HUES48 (cell line): ENCODE measurements around the gene MNX1.

Experiments used
- H3K27ac ChIP-seq: one replicate; pipeline ENCODE4 v1.7.0; 2013; ENCODE audit warnings: low read depth, low read length, inconsistent platforms
- H3K27me3 ChIP-seq: 2 replicates; pipeline ENCODE4 v1.6.1; 2013; ENCODE audit warnings: mild to moderate bottlenecking, low read length; ENCODE audit not compliant: control insufficient read depth, insufficient read depth
- H3K36me3 ChIP-seq: 2 replicates; pipeline ENCODE4 v1.6.1; 2013; ENCODE audit warnings: low read length; ENCODE audit not compliant: control insufficient read depth, insufficient read depth
- H3K4me1 ChIP-seq: 2 replicates; pipeline ENCODE4 v1.6.1; 2013; ENCODE audit warnings: mild to moderate bottlenecking, low read length; ENCODE audit not compliant: control insufficient read depth, insufficient read depth
- H3K4me3 ChIP-seq: 2 replicates; pipeline ENCODE4 v1.5.1; 2013; ENCODE audit warnings: mild to moderate bottlenecking, low read depth, low read length
- H3K9ac ChIP-seq: 2 replicates; pipeline ENCODE4 v1.6.1; 2013; ENCODE audit warnings: mild to moderate bottlenecking, low read depth, low read length, moderate library complexity
- H3K9me3 ChIP-seq: 2 replicates; pipeline ENCODE4 v1.6.1; 2013; ENCODE audit warnings: low read length; ENCODE audit not compliant: control insufficient read depth, insufficient read depth

The MNX1 gene

DNA sequence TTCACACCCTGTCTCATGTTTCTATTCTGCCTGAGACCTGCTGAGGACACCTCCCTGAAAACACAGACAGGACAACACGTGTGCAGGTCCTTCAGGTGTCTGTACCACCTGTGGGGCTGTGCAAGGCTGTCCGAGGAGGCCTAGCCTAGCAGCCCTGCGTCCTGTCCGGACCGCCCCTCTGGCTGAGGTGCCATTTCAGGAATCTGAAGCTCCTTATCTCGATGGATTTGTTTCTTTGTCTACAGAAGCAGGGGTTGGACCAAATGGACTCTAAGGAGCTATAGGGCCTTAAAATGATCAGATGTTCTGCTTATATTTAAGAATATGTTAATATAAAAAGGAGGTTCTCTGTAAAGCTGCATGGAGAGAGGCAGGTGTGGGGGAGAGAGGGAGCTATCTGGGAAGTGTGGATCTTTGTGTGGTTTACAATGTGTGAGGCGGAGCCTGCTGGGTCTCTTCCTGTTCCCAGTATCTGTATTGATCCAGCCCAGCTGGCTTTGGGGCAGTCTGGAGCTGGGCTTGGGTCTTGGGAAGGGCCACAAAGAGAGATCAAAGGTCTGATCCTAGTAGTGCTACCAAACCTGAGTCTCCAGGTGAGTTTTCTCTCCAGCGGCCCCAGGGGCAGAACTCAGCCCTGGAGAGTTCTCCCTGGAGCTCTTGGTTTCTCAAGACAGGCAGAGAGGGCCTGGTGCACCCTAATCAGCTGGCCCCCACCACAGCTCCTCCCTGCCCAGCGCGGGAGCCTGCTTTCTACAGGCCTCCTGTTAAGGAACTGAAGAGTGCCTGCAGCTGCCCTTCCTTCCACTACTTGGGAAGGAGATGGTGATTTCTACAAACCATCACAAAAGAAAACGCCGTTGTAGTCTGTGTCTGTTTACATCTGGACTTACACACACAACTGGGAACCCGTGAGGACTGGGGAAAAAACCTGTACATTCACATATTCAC is 3.4 kb upstream of the MNX1 start:
- Histone ChIP-seq H3K27me3 (peaks cover 98% of the 10 kb centered on the region), H3K9ac (no peak overlapping the region), H3K9me3 (no peaks in the 10 kb centered on the region), H3K4me1 (peaks cover 52% of the 10 kb centered on the region), H3K36me3 (no peaks in the 10 kb centered on the region), H3K4me3 (no peak overlapping the region), H3K27ac (peak overlapping the region; percentile 37)

DNA sequence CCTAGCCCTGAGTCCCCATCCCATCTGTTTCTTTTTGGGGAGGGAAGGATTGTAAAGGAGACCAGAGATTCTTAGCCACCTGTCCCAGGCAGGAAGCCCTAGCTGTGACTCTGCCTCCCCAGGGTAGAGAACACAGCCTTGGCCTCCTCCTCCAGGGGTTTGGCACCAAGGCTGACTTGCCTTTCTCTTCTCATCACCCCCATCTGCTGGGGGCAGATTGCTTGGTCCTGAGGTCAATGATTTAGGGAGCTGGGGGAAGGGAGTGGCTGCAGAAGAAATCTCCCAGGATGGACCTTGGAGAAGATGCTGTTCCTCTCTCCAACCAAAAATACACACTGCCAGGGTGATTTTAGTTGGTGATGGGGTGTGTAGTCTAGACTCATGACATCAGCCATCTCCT is 2.6 kb upstream of the MNX1 start:
- H3K4me3 ChIP-seq: no peak overlapping the region
- no peak overlapping the region for H3K27ac ChIP-seq

DNA sequence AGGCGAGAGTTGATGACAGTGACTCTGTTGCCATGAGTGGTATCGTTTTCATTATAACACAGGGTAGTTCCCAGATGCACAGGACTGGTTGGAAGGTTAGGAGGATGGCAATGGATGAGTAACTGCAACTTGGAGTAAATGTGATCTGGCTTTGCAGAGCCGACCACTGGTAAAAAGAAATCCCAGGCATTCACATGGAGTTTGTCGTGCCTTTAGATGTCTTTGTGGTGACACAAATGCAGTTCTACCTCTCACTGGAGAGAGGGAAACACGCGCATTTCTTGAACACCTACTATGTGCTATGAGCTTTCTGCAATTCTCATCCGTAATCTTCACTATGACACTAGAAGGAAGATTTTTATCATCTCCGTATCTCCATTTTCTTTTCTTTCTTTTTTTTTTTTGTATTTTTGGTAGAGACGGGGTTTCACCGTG is 1.7 kb upstream of the MNX1 start:
- Histone ChIP-seq H3K4me3 (no peak overlapping the region), H3K27ac (no peak overlapping the region), H3K9ac (no peak overlapping the region), H3K9me3 (no peaks in the 10 kb centered on the region), H3K27me3 (peaks cover 98% of the 10 kb centered on the region), H3K4me1 (peaks cover 47% of the 10 kb centered on the region), H3K36me3 (no peaks in the 10 kb centered on the region)

More for the DNA sequence above, 2.6 kb upstream of the MNX1 start:
- Histone ChIP-seq H3K9me3 (no peaks in the 10 kb centered on the region), H3K4me1 (peaks cover 52% of the 10 kb centered on the region), H3K36me3 (no peaks in the 10 kb centered on the region), H3K9ac (no peak overlapping the region), H3K27me3 (peaks cover 98% of the 10 kb centered on the region)

DNA sequence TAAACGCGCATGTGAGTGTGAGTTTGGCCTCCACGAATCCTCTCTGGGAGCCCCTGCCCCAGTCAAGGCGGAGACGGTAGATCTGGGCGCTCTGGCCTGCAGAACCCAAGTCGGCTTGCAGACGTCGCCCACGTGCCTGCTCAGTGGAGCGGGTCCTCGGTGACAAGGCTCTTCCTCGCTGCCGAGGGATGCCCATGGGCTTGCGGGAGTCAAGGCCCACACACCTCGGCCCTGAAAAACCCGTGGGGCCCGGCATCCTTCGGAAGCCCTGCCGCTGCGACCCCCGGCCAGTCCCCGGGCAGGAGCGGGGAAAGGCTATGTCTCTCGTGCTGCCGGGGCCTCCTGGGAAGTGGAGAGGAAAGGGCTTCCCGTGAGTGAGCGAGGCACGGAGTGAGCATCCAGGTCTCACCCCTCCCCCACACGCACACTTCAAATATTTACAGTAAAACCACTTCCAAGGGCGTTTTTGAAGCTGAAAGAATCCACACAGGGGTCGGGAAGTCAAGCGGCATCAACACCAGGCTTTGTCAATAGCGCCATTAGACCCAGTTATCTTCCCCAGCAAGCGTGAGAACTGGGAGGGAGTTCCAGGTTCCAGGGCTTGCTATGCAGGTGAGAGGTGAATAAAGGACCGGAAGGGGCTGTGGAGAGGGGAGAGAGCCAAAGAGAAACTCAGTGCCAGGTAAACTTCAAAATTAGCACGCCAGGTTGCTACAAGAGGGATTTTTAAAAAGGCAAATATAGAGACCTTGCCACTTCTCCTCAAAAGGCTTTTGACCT is 1.1 kb upstream of the MNX1 start:
- peak overlapping the region; percentile 54 for H3K4me3 ChIP-seq
- H3K9me3 ChIP-seq: no peaks in the 10 kb centered on the region
- H3K36me3 ChIP-seq: no peaks in the 10 kb centered on the region
- H3K27ac ChIP-seq: no peak overlapping the region
- peaks cover 98% of the 10 kb centered on the region for H3K27me3 ChIP-seq
- no peak overlapping the region for H3K9ac ChIP-seq
- H3K4me1 ChIP-seq: peaks cover 41% of the 10 kb centered on the region

DNA sequence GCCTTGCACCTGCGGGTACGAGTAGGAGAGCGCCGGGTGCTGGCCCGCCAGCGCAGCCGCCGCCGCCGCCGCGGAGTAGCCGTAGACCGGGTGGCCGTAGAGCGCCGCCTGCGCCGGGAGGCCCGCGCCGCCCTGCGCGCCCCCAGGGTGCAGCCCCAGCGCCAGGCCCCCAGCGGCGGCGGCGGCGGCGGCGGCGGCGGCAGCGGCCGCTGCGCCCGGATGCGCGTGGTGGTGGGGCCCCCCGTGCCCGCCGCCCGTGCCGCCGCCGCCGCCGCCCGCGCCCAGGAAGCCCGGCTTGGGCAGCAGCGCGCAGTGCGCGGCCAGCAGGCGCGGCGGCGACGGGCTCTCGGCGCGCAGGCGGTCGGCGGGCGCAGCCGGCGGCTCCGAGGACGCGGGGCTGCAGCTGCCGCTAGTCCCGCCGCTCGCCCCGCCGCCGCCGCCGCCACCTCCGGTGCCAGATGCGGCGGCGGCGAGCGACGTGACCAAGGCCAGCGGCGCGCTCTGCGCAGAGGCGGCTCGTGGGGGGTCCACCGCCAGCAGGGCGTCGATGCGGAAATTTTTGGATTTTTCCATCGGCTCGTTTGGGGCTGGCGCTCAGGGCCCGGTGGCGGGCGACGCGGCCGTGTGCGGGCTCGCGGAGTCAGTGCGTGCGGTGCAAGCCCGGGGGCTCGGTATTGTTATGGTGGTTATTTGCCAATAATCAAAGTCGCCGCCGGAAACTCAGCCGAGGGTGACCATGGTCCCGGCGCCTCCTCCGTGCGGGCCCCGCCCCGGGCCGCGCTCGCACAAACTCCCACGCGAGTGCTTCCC is 480 bp downstream of the MNX1 start:
- Histone ChIP-seq H3K36me3 (no peaks in the 10 kb centered on the region), H3K4me3 (peak overlapping the region; percentile 64), H3K27me3 (peaks cover 98% of the 10 kb centered on the region), H3K27ac (no peak overlapping the region), H3K4me1 (peaks cover 32% of the 10 kb centered on the region), H3K9me3 (no peaks in the 10 kb centered on the region), H3K9ac (no peak overlapping the region)

DNA sequence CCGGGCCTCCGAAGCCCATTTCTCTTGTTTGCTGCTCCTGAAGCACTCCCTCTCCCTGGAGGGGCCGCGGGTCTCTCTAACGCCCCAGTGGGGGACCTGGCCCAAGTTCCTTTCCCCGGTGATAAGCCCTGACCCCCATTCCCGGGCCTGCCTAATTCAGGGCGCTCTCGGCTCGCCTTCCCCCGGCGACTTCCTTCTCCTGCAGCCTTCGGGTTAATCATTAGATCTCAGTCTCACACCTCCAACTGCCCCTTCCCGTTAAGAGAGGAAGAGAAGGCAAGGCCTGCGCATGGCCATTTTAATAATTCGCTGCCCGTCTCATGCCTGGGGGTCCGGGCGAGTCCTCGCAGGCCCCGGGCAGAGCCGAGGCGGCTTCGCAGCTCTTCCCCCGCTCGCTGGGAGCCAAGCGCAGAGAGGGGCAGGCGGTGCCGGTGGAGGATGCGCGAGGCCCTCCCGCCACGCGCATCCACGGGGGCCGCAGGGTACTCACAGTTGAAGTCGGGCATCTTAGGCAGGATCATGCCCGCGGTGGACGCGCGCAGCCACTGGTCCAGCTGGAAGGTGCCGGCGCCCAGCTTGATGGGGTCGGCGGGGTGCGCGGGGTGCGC is 1.2 kb downstream of the MNX1 start:
- H3K9me3 ChIP-seq: no peaks in the 10 kb centered on the region
- H3K4me1 ChIP-seq: peaks cover 28% of the 10 kb centered on the region
- H3K36me3 ChIP-seq: no peaks in the 10 kb centered on the region
- peaks cover 98% of the 10 kb centered on the region for H3K27me3 ChIP-seq
- no peak overlapping the region for H3K27ac ChIP-seq
- no peak overlapping the region for H3K4me3 ChIP-seq
- no peak overlapping the region for H3K9ac ChIP-seq

DNA sequence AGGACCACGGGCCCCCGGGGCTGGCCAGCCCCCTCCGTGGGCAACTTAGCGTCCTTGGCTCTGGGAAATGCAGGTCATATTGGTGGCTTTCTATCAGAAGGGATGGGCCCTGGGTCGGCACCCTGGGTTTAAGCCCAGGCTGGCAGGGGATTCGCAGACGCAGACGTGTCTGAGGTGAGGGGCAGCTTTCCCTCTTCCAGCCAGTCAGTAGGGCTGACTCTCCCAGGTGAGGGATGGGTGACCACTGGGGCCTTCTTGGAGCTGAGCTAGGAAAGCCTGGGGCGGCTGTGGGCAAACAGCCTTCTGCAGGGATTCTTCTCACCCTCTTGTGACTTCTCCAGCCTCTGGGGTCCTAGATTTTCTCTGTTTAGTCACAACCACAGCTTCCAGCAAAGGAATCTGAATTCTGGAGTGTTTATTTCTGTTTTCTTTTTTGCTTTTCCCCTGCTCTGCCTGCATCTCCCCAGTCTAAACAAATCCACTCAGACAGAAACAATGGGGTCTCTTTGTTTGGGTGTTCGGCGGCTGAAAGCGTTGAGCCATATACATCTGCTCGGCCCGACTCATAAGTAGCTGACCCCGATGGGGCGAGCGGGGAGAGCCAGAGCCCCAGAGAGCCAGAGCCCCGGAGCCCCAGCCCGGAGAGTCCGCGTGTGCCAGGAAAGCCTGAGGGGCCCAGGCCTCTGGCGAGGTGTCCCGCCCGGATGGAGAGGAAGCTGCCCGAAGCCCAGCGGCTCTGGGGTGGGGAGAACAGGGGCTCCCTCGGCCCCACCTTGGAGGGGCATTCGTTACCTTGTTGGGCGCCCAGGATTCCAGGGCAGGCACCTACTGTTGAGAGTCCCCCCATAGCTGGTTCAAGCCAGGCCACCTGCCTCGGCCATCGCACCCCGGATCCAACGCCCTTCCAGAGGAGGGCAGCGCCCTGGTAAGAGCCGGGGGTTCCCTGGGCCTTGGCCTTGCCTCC is 2.0 kb downstream of the MNX1 start:
- Histone ChIP-seq H3K27me3 (peaks cover 98% of the 10 kb centered on the region), H3K4me1 (peaks cover 22% of the 10 kb centered on the region), H3K9me3 (no peaks in the 10 kb centered on the region), H3K9ac (no peak overlapping the region), H3K36me3 (no peaks in the 10 kb centered on the region), H3K4me3 (no peak overlapping the region), H3K27ac (no peak overlapping the region)

DNA sequence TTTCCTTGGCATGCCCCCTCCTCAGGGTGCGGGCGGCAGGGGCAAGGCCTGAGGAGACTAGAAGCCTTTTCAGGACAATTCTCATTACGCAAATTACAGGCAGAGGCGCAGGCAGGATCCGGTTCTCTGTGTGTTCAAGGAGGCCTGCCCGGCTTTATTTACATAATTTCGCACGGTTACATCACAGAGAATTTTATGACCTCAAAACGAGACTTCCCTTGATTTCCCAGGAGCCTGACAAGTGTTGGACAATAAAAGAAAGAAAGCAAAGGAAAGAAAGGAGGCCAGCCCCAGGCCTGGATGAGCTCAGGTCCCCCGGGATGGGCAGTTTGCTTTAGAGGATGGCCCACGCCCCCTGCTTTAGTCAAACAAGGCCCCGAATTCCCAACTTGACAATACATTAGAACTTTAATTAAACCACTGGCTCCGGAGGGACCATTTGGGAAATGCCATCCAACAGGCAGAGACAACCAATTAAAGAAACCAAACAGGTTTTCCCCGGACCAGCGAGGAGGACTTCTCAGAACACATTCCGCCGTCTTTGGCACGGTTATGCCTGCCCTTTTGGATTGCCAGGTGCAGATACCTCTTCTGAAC is 2.9 kb downstream of the MNX1 start:
- Histone ChIP-seq H3K4me3 (no peak overlapping the region), H3K4me1 (peaks cover 22% of the 10 kb centered on the region), H3K27ac (no peak overlapping the region), H3K9me3 (no peaks in the 10 kb centered on the region), H3K36me3 (no peaks in the 10 kb centered on the region), H3K27me3 (peaks cover 98% of the 10 kb centered on the region), H3K9ac (no peak overlapping the region)

DNA sequence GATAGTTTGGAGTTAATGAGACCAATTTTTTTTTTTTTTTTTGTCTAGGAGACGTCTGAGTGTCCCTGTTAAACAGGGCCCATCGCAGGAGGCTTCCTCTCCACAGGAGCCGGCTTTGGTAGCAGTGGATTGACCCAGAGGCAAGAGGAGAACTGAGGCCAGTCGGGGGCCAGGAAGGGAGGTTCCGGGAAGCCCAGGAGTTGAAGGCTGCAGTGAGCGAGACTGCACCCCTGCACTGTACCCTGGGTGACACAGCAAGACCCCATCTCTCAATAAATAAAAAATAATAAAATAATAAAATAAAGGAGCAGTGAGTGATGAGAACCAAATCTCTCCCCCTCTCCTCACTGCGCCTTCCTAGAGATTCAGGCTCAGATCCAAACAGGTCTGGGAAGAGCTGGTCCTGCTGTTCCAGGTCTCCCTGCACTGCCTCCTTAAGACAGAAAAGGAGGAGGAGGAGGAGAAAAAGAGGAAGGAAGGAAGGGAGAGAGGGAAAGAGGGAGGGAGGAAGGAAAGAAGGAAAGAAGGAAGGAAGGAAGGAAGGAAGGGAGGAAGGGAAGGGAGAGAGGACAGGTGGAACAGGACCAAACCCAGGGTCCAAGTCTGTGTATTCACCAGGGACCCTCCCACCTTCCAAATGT is 3.5 kb downstream of the MNX1 start:
- no peak overlapping the region for H3K9ac ChIP-seq
- no peaks in the 10 kb centered on the region for H3K36me3 ChIP-seq
- peaks cover 98% of the 10 kb centered on the region for H3K27me3 ChIP-seq
- no peaks in the 10 kb centered on the region for H3K9me3 ChIP-seq
- H3K4me3 ChIP-seq: no peak overlapping the region
- peaks cover 19% of the 10 kb centered on the region for H3K4me1 ChIP-seq
- H3K27ac ChIP-seq: no peak overlapping the region
